Measurements from ENCODE around the gene ZNF474. TPM values are rescaled to one million over a fixed set of nuclear protein-coding genes. Genes with fewer than 3 reads are reported as not detected.

ZNF474 gene
- total RNA-seq, 2 experiments from 2014 or later = not detected

- intact Hi-C loops (cut with DNase I, micrococcal nuclease) = loop anchor here in 1 of 2 experiments (10.0 kb wide), 1 partner anchor 223 kb away; the partner anchor contains the start of gene SRFBP1
- POLR2A ChIA-PET = no interaction called here
- no peak for ATAC-seq
- Mint-ChIP-seq H3K4me3 (no peak overlapping the region), H3K9me3 (ENCODE audit: low read depth) (no peaks in the 10 kb centered on the region), H3K36me3 (ENCODE audit: low read depth) (no peaks in the 10 kb centered on the region), H3K27ac (no peak overlapping the region), H3K27me3 (peaks cover 21% of the 10 kb centered on the region), H3K4me1 (peaks cover 3% of the 10 kb centered on the region)
- DNase-seq = no peak
- CTCF ChIA-PET = no interaction called here
Measured at GRCh38 chr5:122187426-122187825, 58.1 kb downstream of the ZNF474 start.

GRCh38 chr5:122190156-122190555 lies 60.8 kb downstream of the ZNF474 start:
- CTCF ChIA-PET = interaction anchor here (1.4 kb wide), 1 partner anchor 10 kb away, joined by 5 read pairs; no protein-coding TSS in a partner anchor
- no peaks in the 10 kb centered on the region for H3K36me3 Mint-ChIP-seq (ENCODE audit: low read depth)
- POLR2A ChIA-PET = no interaction called here

GRCh38 chr5:122192497-122193496 lies 63.5 kb downstream of the ZNF474 start:
- H3K4me1 Mint-ChIP-seq = no peaks in the 10 kb centered on the region
- POLR2A ChIA-PET = no interaction called here
- intact Hi-C loops (cut with DNase I, micrococcal nuclease) = loop anchor here (2.0 to 10.0 kb wide), 5 partner anchors 222 to 1172 kb away; no protein-coding TSS in a partner anchor
- DNase-seq (no peak), ATAC-seq (peak; percentile 63)
- CTCF ChIA-PET = interaction anchor here (0.6 kb wide), 1 partner anchor 94 kb away, joined by 3 read pairs; no protein-coding TSS in a partner anchor
- peaks cover 13% of the 10 kb centered on the region for H3K27me3 Mint-ChIP-seq
- H3K4me3 Mint-ChIP-seq = no peak overlapping the region
- no peaks in the 10 kb centered on the region for H3K9me3 Mint-ChIP-seq (ENCODE audit: low read depth)
- no peak overlapping the region for H3K27ac Mint-ChIP-seq
- H3K36me3 Mint-ChIP-seq (ENCODE audit: low read depth) = no peaks in the 10 kb centered on the region

More at GRCh38 chr5:122190156-122190555, 60.8 kb downstream of the ZNF474 start:
- intact Hi-C loops (cut with DNase I, micrococcal nuclease) = loop anchor here (5.0 to 10.0 kb wide), 3 partner anchors 227 to 1175 kb away; no protein-coding TSS in a partner anchor
- no peaks in the 10 kb centered on the region for H3K4me1 Mint-ChIP-seq
- DNase-seq (no peak), ATAC-seq (no peak)
- H3K27ac Mint-ChIP-seq = no peak overlapping the region
- H3K4me3 Mint-ChIP-seq = no peak overlapping the region
- H3K9me3 Mint-ChIP-seq (ENCODE audit: low read depth) = no peaks in the 10 kb centered on the region
- peaks cover 19% of the 10 kb centered on the region for H3K27me3 Mint-ChIP-seq

- Mint-ChIP-seq H3K27me3 (peaks cover 15% of the 10 kb centered on the region), H3K9me3 (ENCODE audit: low read depth) (no peaks in the 10 kb centered on the region), H3K27ac (no peak overlapping the region), H3K36me3 (ENCODE audit: low read depth) (no peaks in the 10 kb centered on the region), H3K4me3 (no peak overlapping the region), H3K4me1 (no peaks in the 10 kb centered on the region)
- ATAC-seq (no peak), DNase-seq (no peak)
- ChIA-PET CTCF (interaction anchor here (0.7 to 1.1 kb wide), 4 partner anchors 8 to 220 kb away, joined by 3 read pairs; no protein-coding TSS in a partner anchor), POLR2A (no interaction called here)
- intact Hi-C loops (cut with DNase I, micrococcal nuclease) = loop anchor here in 1 of 2 experiments (10.0 kb wide), 2 partner anchors 299 to 1169 kb away; no protein-coding TSS in a partner anchor
Measured at GRCh38 chr5:122195802-122196394, 66.6 kb downstream of the ZNF474 start.

GRCh38 chr5:122199146-122199545 lies 69.8 kb downstream of the ZNF474 start:
- DNase-seq (no peak), ATAC-seq (no peak)
- POLR2A ChIA-PET = no interaction called here
- no peaks in the 10 kb centered on the region for H3K4me1 Mint-ChIP-seq
- H3K27ac Mint-ChIP-seq = no peak overlapping the region
- H3K4me3 Mint-ChIP-seq = no peak overlapping the region
- CTCF ChIA-PET = no interaction called here
- intact Hi-C loops (cut with DNase I, micrococcal nuclease) = loop anchor here in 1 of 2 experiments (10.0 kb wide), 2 partner anchors 296 to 1166 kb away; no protein-coding TSS in a partner anchor
- no peaks in the 10 kb centered on the region for H3K9me3 Mint-ChIP-seq (ENCODE audit: low read depth)
- peaks cover 4% of the 10 kb centered on the region for H3K27me3 Mint-ChIP-seq
- H3K36me3 Mint-ChIP-seq (ENCODE audit: low read depth) = no peaks in the 10 kb centered on the region

- no peaks in the 10 kb centered on the region for H3K36me3 Mint-ChIP-seq (ENCODE audit: low read depth)
- no peaks in the 10 kb centered on the region for H3K9me3 Mint-ChIP-seq (ENCODE audit: low read depth)
- POLR2A ChIA-PET = no interaction called here
- peaks cover 3% of the 10 kb centered on the region for H3K27me3 Mint-ChIP-seq
- H3K4me1 Mint-ChIP-seq = no peaks in the 10 kb centered on the region
- ATAC-seq = no peak
- intact Hi-C loops (cut with DNase I, micrococcal nuclease) = no loop called here
- DNase-seq = no peak
- no peak overlapping the region for H3K27ac Mint-ChIP-seq
- no peak overlapping the region for H3K4me3 Mint-ChIP-seq
- CTCF ChIA-PET = interaction anchor here (1.2 kb wide), 1 partner anchor 10 kb away, joined by 5 read pairs; no protein-coding TSS in a partner anchor
Measured at GRCh38 chr5:122200450-122200849, 71.1 kb downstream of the ZNF474 start.

GRCh38 chr5:122200865-122201264 lies 71.5 kb downstream of the ZNF474 start:
- ChIA-PET POLR2A (no interaction called here), CTCF (interaction anchor here (1.2 kb wide), 1 partner anchor 10 kb away, joined by 5 read pairs; no protein-coding TSS in a partner anchor)
- Mint-ChIP-seq H3K4me1 (no peaks in the 10 kb centered on the region), H3K36me3 (ENCODE audit: low read depth) (no peaks in the 10 kb centered on the region), H3K4me3 (no peak overlapping the region), H3K9me3 (ENCODE audit: low read depth) (no peaks in the 10 kb centered on the region), H3K27ac (no peak overlapping the region), H3K27me3 (peaks cover 4% of the 10 kb centered on the region)
- intact Hi-C loops (cut with DNase I, micrococcal nuclease) = no loop called here
- ATAC-seq (no peak), DNase-seq (no peak)

GRCh38 chr5:122201365-122201764 lies 72.0 kb downstream of the ZNF474 start:
- intact Hi-C loops (cut with DNase I, micrococcal nuclease) = no loop called here

GRCh38 chr5:122202952-122203351 lies 73.6 kb downstream of the ZNF474 start:
- ATAC-seq (no peak), DNase-seq (no peak)
- H3K27ac Mint-ChIP-seq = no peak overlapping the region
- H3K36me3 Mint-ChIP-seq (ENCODE audit: low read depth) = no peaks in the 10 kb centered on the region
- ChIA-PET POLR2A (no interaction called here), CTCF (interaction anchor here (0.6 kb wide), 1 partner anchor 40 kb away, joined by 3 read pairs; no protein-coding TSS in a partner anchor)
- H3K9me3 Mint-ChIP-seq (ENCODE audit: low read depth) = no peaks in the 10 kb centered on the region
- H3K4me3 Mint-ChIP-seq = no peak overlapping the region
- H3K27me3 Mint-ChIP-seq = peaks cover 6% of the 10 kb centered on the region
- H3K4me1 Mint-ChIP-seq = no peaks in the 10 kb centered on the region
- intact Hi-C loops (cut with DNase I, micrococcal nuclease) = no loop called here

More at GRCh38 chr5:122201365-122201764, 72.0 kb downstream of the ZNF474 start:
- CTCF ChIA-PET = no interaction called here
- H3K27me3 Mint-ChIP-seq = peaks cover 5% of the 10 kb centered on the region
- no peak overlapping the region for H3K27ac Mint-ChIP-seq
- no peaks in the 10 kb centered on the region for H3K36me3 Mint-ChIP-seq (ENCODE audit: low read depth)
- no peak overlapping the region for H3K4me3 Mint-ChIP-seq
- no peak for ATAC-seq
- no peaks in the 10 kb centered on the region for H3K4me1 Mint-ChIP-seq
- POLR2A ChIA-PET = no interaction called here
- no peak for DNase-seq
- H3K9me3 Mint-ChIP-seq (ENCODE audit: low read depth) = no peaks in the 10 kb centered on the region
